Brain microvascular endothelial cell (primary cell): ENCODE results near the gene HIP1.

Source experiments
- DNase-seq: peaks from one replicate; pipeline ENCODE4 v3.0.0-alpha.2; 2020
- H3K27ac ChIP-seq: fragments of 250-450 bp; sonication (Bioruptor Pico); 2 replicates; pipeline ENCODE4 v1.5.1; 2020; ENCODE audit warnings: mild to moderate bottlenecking, moderate library complexity
- H3K27me3 ChIP-seq: fragments of 250-450 bp; sonication (Bioruptor Pico); replicated peaks from 2 replicates; pipeline ENCODE4 v1.5.1; 2020; ENCODE audit warnings: mild to moderate bottlenecking
- H3K36me3 ChIP-seq: fragments of 250-450 bp; sonication (Bioruptor Pico); replicated peaks from 2 replicates; pipeline ENCODE4 v1.5.1; 2020; ENCODE audit warnings: mild to moderate bottlenecking
- H3K4me3 ChIP-seq: 2 replicates; pipeline ENCODE4 v1.5.1; 2011; ENCODE audit warnings: low read depth, mild to moderate bottlenecking, control low read depth, low read length, moderate library complexity
- CTCF ChIP-seq: IDR thresholded peaks from 2 replicates; pipeline ENCODE4 v1.5.1; 2011; ENCODE audit warnings: low read depth, mild to moderate bottlenecking, moderate library complexity, low read length, control low read depth, inconsistent platforms; ENCODE audit errors: missing control alignments
- in situ Hi-C: cut with HindIII; loops from 2 replicates; pipeline ENCODE4 v1.10.0; 2017; ENCODE audit warnings: low sequenced_read_pairs, low pct_ligation_motif_present

The HIP1 gene

DNA sequence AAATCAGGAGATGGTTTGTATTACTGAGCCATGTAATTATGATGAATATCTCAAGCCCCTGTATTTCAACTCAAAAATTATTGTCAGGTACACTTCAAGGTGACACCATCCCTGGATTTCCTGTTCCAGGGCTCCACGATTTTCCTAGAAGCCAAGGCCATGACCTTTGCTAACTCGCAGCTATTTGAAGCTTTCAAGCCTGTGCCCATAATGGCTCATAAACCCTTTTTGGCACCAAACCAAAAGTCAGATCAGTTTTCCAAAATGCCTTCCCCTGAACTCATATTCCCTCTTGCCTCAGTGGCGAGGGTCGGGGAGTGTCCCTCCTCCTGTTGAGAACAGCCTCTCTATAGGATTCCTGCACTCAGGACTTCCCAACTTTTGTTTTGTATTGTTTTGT, 70.8 kb downstream of the HIP1 start:
- DNase-seq: no peak
- TF ChIP-seq CTCF: no peak
- no peaks in the 10 kb centered on the region for H3K36me3 ChIP-seq
- no peak overlapping the region for H3K4me3 ChIP-seq
- in situ Hi-C loops: no loop called here
- H3K27me3 ChIP-seq: no peaks in the 10 kb centered on the region
- H3K27ac ChIP-seq: no peak overlapping the region

- Histone ChIP-seq H3K27me3 (no peaks in the 10 kb centered on the region), H3K36me3 (no peaks in the 10 kb centered on the region), H3K4me3 (no peak overlapping the region), H3K27ac (no peak overlapping the region)
- no peak for TF ChIP-seq CTCF
- DNase-seq: no peak
- in situ Hi-C loops: no loop called here
Measured at GRCh38 chr7:75663302-75663907, 75.3 kb downstream of the HIP1 start.

DNA sequence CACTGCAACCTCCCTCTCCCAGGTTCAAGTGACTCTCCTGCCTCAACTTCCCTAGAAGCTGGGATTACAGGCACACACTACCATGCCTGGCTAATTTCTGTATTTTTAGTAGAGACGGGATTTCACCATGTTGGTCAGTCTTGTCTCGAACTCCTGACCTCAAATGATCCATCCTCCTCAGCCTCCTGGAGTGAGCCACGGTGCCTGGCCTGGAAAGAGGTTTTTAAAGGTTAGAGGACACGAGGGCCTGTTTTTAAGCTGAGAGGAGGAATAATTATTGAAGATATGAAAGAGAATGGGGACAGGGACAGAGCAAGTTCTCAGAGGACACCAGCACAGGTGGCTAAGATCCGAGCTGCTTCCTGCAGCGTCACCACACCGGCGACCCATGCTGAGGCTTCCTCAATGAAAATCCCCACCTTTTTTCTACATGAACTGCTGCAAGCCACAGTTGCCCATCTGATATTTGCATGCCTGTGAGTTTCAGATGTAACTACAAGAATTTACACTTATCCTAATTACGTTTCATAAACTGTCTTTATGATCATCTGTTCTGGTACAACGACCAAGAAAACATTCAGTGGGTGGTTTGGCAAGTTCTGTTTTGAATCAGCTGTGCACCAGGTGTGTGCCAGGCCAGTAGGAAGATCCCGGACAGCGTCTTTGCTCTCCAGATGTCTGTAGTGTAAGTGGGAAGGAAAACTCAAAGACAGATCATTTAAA, 76.0 kb downstream of the HIP1 start:
- H3K4me3 ChIP-seq: no peak overlapping the region
- H3K36me3 ChIP-seq: no peaks in the 10 kb centered on the region
- in situ Hi-C loops: no loop called here
- H3K27ac ChIP-seq: no peak overlapping the region
- no peak for TF ChIP-seq CTCF
- DNase-seq: no peak
- no peaks in the 10 kb centered on the region for H3K27me3 ChIP-seq

- no peaks in the 10 kb centered on the region for H3K27me3 ChIP-seq
- no peak for DNase-seq
- H3K27ac ChIP-seq: no peak overlapping the region
- in situ Hi-C loops: no loop called here
- no peaks in the 10 kb centered on the region for H3K36me3 ChIP-seq
- no peak overlapping the region for H3K4me3 ChIP-seq
- no peak for TF ChIP-seq CTCF
Measured at GRCh38 chr7:75660566-75661215, 78.0 kb downstream of the HIP1 start.

DNA sequence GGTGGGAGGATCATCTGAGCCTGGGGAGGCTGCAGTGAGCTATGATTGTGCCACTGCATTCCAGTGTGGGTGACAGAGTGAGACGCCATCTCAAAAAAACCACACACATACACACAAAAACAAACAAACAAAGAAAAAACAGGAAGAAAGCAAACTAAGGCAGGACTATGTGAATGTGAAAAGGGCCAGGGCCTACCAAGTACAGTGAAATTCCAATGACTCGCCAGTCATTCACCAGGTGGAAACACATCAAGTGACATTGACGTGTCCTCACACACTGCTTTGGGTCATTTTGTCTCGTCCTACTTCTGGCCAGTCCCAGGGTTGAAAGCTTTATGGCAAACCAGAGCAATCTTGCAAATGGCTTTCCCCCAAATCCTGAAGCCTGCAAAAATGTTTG, 79.9 kb downstream of the HIP1 start:
- Histone ChIP-seq H3K27ac (no peak overlapping the region), H3K36me3 (no peaks in the 10 kb centered on the region), H3K27me3 (no peaks in the 10 kb centered on the region), H3K4me3 (no peak overlapping the region)
- no peak for DNase-seq
- in situ Hi-C loops: no loop called here
- TF ChIP-seq CTCF: no peak
